Loucy (cell line): ENCODE data around the gene TMEM127.
"Not testable (repeated sequence)": the region's sequence is repeated elsewhere in the genome, so short reads cannot be mapped to it uniquely, and the experiment has no call there.

Experiments
- H2AFZ ChIP-seq: fragments of 200-600 bp; sonication (generic); 2 replicates; pipeline ENCODE4 v1.6.0; 2016; ENCODE audit warnings: antibody characterized with exemption, mild to moderate bottlenecking, low read length, moderate library complexity
- H3F3A ChIP-seq: fragments of 200-600 bp; 2 replicates; pipeline ENCODE4 v1.6.0; 2016; ENCODE audit warnings: antibody characterized with exemption, low read depth, mild to moderate bottlenecking
- H3K27me3 ChIP-seq: fragments of 200-600 bp; sonication (generic); 2 replicates; pipeline ENCODE4 v1.6.1; 2014; ENCODE audit warnings: low read length, mild to moderate bottlenecking; ENCODE audit not compliant: insufficient read depth, poor library complexity, severe bottlenecking
- H3K36me3 ChIP-seq: fragments of 200-600 bp; sonication (generic); 2 replicates; pipeline ENCODE4 v1.6.1; 2016; ENCODE audit warnings: low read length; ENCODE audit not compliant: insufficient read depth
- H3K4me1 ChIP-seq: fragments of 200-600 bp; sonication (generic); 2 replicates; pipeline ENCODE4 v1.5.1; 2014; ENCODE audit warnings: low read length, mild to moderate bottlenecking; ENCODE audit not compliant: insufficient read depth, poor library complexity, severe bottlenecking
- H3K4me2 ChIP-seq: fragments of 200-600 bp; sonication (generic); 2 replicates; pipeline ENCODE4 v1.6.0; 2014; ENCODE audit warnings: antibody characterized with exemption, low read length, low read depth, mild to moderate bottlenecking; ENCODE audit not compliant: poor library complexity, severe bottlenecking
- H3K4me3 ChIP-seq: fragments of 200-600 bp; sonication (generic); 2 replicates; pipeline ENCODE4 v1.5.1; 2014; ENCODE audit warnings: low read length, mild to moderate bottlenecking, mixed read lengths; ENCODE audit not compliant: poor library complexity, severe bottlenecking
- H3K79me2 ChIP-seq: fragments of 200-600 bp; sonication (generic); 2 replicates; pipeline ENCODE4 v1.6.1; 2014; ENCODE audit warnings: low read length; ENCODE audit not compliant: insufficient read depth
- H3K9ac ChIP-seq: fragments of 200-600 bp; sonication (generic); 2 replicates; pipeline ENCODE4 v1.6.0; 2014; ENCODE audit warnings: mild to moderate bottlenecking, low read depth, low read length, moderate library complexity; ENCODE audit not compliant: poor library complexity, severe bottlenecking
- H3K9me2 ChIP-seq: fragments of 200-600 bp; sonication (generic); replicated peaks from 2 replicates; pipeline ENCODE4 v1.6.1; 2016; ENCODE audit warnings: low read depth, low read length, mixed read lengths
- H3K9me3 ChIP-seq: fragments of 200-600 bp; sonication (generic); 2 replicates; pipeline ENCODE4 v1.6.1; 2014; ENCODE audit warnings: mild to moderate bottlenecking, antibody characterized with exemption, low read length, low read depth; ENCODE audit not compliant: insufficient read depth
- H4K20me1 ChIP-seq: fragments of 200-600 bp; sonication (generic); 2 replicates; pipeline ENCODE4 v1.6.0; 2014; ENCODE audit warnings: antibody characterized with exemption, low read length, mild to moderate bottlenecking; ENCODE audit not compliant: insufficient read depth, poor library complexity, severe bottlenecking
- EZH2phosphoT487 ChIP-seq: fragments of 200-600 bp; IDR thresholded peaks from 2 replicates; pipeline ENCODE4 v1.6.1; 2018; ENCODE audit warnings: antibody characterized with exemption, mild to moderate bottlenecking, moderate library complexity, borderline replicate concordance
- TF ChIP-seq, protein P1 (sequence below): fragments of 200-600 bp; sonication (generic); conservative IDR thresholded peaks from 2 replicates; pipeline ENCODE4 v1.5.1; 2014; ENCODE audit warnings: mild to moderate bottlenecking, antibody characterized with exemption, low read length

The TMEM127 gene

DNA sequence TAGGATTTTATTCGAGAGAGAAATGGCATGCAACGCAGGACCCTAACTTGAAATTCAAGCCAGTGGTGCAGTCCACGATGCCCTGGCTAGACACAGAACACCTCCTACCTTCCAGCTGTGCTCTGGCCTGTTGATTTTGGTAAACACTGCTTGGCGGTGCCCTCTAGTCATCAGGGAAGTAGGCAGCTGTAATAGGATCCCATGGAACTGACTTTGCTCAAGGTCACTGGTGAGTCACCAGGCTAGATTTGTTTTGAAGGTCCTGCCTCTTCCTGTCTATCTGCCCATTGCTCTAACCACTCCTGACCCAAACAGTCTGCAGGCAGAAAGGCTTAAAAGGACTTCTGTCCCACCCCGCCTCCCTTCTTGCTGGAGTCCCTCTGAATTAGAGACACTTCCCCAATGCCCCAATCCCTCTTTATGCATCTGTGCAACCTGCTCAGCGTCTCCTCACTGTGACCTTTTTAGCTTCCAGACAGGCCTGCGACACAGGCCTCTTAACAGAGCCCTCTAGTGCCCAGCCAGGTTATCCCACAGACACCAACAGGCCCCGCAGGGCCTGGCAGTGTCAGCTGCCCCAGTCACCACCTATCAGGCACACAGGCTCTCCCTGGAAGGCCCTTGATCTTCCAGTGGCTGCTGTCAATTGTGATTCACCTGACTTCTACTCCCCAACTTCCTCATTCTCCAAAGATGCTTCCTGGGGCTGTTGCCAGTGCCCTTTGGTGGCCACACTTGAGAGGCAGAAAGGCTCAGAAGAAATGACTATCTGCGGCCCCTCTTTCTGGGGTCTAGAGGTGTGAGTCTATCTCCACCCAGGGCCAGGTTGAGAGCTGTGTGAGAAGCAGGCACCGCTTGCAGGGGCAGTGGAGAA is 5.2 kb downstream of the TMEM127 start:
- Histone ChIP-seq H3K9me3 (no peaks in the 10 kb centered on the region), H3K9me2 (no peaks in the 10 kb centered on the region), H4K20me1 (peaks cover 34% of the 10 kb centered on the region), H3K4me2 (peak overlapping the region; percentile 63), H3K36me3 (peaks cover 13% of the 10 kb centered on the region; the same call in 1 of the 2 replicates), H3K9ac (peak overlapping the region; percentile 61), H2AFZ (no peak overlapping the region), H3K27me3 (no peaks in the 10 kb centered on the region), H3K4me3 (peak overlapping the region; percentile 55), H3K79me2 (peaks cover 81% of the 10 kb centered on the region), H3K4me1 (peaks cover 51% of the 10 kb centered on the region), H3F3A (no peaks in the 10 kb centered on the region)
- TF ChIP-seq EZH2phosphoT487 = no peak
- TF ChIP-seq, protein P1, sequence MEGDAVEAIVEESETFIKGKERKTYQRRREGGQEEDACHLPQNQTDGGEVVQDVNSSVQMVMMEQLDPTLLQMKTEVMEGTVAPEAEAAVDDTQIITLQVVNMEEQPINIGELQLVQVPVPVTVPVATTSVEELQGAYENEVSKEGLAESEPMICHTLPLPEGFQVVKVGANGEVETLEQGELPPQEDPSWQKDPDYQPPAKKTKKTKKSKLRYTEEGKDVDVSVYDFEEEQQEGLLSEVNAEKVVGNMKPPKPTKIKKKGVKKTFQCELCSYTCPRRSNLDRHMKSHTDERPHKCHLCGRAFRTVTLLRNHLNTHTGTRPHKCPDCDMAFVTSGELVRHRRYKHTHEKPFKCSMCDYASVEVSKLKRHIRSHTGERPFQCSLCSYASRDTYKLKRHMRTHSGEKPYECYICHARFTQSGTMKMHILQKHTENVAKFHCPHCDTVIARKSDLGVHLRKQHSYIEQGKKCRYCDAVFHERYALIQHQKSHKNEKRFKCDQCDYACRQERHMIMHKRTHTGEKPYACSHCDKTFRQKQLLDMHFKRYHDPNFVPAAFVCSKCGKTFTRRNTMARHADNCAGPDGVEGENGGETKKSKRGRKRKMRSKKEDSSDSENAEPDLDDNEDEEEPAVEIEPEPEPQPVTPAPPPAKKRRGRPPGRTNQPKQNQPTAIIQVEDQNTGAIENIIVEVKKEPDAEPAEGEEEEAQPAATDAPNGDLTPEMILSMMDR = peak; percentile 76

DNA sequence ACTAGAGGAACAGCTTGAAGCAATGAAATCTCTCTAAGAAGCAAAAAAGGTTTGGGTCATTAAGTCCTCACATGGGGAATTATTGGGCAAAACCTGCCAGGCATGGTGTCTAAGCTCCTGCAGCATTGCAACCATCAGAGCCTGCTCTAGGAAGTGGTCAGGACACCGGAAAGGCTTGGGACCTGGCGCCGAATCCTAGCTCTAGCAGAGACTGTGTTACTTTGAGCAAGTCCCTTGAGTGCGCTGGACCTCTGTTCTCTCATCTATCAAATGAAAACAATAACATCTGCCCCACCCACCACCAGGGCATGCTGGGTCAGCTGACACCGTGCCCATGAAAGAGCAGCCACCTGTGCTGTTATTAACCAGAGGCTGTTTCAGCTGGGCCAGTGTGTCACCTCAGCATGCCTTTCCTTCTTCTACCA is 6.3 kb downstream of the TMEM127 start:
- Histone ChIP-seq H3K9me3 (no peaks in the 10 kb centered on the region), H3K27me3 (no peaks in the 10 kb centered on the region), H4K20me1 (peaks cover 24% of the 10 kb centered on the region), H3K79me2 (peaks cover 70% of the 10 kb centered on the region), H3K4me1 (peaks cover 48% of the 10 kb centered on the region), H3K4me3 (no peak overlapping the region), H3K9ac (peak overlapping the region; percentile 61), H3K36me3 (peaks cover 23% of the 10 kb centered on the region; the same call in 1 of the 2 replicates), H3K4me2 (peak overlapping the region; percentile 63), H3K9me2 (no peaks in the 10 kb centered on the region), H2AFZ (no peak overlapping the region), H3F3A (no peaks in the 10 kb centered on the region)
- TF ChIP-seq, protein P1 = no peak
- no peak for TF ChIP-seq EZH2phosphoT487

DNA sequence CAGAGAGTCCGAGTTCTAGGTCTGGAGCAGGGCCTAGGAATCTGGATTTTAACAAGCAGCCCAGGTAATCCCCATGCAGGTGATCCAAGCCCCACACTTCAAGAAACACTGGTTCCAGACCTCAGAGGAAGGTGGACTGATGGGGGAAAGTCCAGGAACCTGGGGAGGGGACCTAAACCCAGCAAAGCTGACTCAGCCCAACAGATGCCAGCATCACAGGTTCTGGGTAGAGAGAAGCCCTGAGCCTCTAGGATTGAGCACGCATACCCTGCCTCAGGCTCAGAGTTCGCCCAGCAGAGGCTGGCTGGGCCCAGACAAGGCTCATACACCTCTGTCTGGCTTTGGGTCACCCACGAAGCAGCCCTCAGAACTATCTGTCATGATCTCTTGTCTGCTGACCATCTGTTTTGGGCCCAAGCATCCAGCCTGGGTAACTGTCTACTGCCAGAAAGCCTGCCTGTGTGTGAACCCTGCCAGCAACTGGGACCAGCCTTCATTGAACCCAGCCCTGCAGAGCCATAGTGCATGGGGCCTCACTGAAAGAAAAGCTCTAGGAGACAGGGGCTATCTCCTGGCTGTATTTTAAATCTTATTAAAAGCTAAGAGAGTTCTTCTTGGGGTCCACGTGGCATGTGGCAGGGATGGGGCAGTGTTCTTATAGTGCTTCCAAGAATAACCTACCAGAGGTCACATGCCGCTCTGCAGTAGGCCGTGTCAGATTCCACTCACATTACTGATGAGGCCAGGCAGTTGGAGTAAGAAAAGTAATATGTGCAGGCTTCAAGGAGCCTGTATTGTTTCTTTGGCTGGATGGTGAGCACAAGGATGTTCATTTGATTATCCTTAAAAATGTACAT is 7.4 kb downstream of the TMEM127 start:
- Histone ChIP-seq H3K9me2 (no peaks in the 10 kb centered on the region), H2AFZ (no peak overlapping the region), H3K4me2 (no peak overlapping the region), H3K4me3 (no peak overlapping the region), H3K4me1 (peaks cover 40% of the 10 kb centered on the region), H3F3A (no peaks in the 10 kb centered on the region), H3K36me3 (peaks cover 34% of the 10 kb centered on the region; the same call in 1 of the 2 replicates), H3K79me2 (peaks cover 58% of the 10 kb centered on the region), H3K27me3 (no peaks in the 10 kb centered on the region), H4K20me1 (peaks cover 13% of the 10 kb centered on the region), H3K9ac (peak overlapping the region; percentile 14), H3K9me3 (no peaks in the 10 kb centered on the region)
- no peak for TF ChIP-seq EZH2phosphoT487
- TF ChIP-seq, protein P1 = no peak

DNA sequence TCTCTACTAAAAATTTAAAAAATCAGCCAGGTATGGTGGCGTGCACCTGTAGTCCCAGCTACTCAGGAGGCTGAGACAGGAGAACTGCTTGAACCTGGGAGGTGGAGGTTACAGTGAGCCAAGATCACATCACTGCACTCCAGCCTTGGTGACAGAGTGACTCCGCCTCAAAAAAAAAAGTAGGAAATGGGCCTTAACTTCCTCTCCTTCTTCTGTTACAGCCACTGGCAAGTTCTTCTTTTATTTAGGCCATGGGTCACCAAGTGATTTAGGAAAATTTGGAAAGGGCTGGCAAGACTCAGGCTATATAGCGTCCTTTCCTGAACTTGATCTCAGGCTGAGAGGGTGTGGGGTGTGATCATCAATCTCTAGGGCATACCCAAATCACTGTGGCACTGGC is 8.1 kb downstream of the TMEM127 start:
- H3K9me3 ChIP-seq, H3K27me3 ChIP-seq, H2AFZ ChIP-seq, H3K4me2 ChIP-seq, H3K9me2 ChIP-seq, H3K4me3 ChIP-seq, H3F3A ChIP-seq: not testable (repeated sequence)
- peaks cover 53% of the 10 kb centered on the region for H3K79me2 ChIP-seq
- peaks cover 40% of the 10 kb centered on the region for H3K4me1 ChIP-seq
- H4K20me1 ChIP-seq = peaks cover 12% of the 10 kb centered on the region
- peak overlapping the region; percentile 14 for H3K9ac ChIP-seq
- H3K36me3 ChIP-seq = peaks cover 41% of the 10 kb centered on the region; the same call in 1 of the 2 replicates
